ENCODE results near the gene EYS.
"Not testable (repeated sequence)": the region's sequence is repeated elsewhere in the genome, so short reads cannot be mapped to it uniquely, and the experiment has no call there.

The EYS gene

DNA sequence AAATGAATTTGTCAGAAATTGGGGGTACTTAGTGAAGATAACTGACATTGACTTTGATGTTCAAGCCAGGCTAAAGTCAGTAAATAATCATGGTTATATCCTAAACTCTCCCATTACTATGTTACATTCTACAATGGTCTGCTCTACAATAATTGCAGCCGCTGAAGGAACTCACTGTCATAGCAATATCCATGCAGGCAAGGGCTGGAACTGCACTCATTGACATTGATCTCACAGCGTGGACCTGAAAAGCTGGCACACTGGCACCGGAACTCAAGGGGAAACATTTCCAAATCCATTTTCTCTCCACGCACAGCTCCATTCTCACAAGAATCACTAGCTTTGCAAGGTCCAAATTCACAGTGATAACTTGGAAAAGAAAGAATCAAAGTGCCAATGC, 702.7 kb downstream of the EYS start:
- Histone ChIP-seq H3K27me3 (replicated peaks; ENCODE audit: insufficient read depth, low read length) (no peaks in the 10 kb centered on the region), H2AFZ (ENCODE audit: low read length) (no peak overlapping the region), H3K79me2 (ENCODE audit: low read length) (no peaks in the 10 kb centered on the region), H3K9me2 (replicated peaks; ENCODE audit: insufficient read depth, low read length) (no peaks in the 10 kb centered on the region), H4K20me1 (ENCODE audit: insufficient read depth, low read length) (no peaks in the 10 kb centered on the region), H3K36me3 (replicated peaks; ENCODE audit: insufficient read depth, low read length) (no peaks in the 10 kb centered on the region), H3K4me3 (ENCODE audit: low read length) (no peak overlapping the region), H3K9ac (ENCODE audit: low read length) (no peak overlapping the region), H3K27ac (ENCODE audit: low read length) (no peak overlapping the region), H3K4me2 (ENCODE audit: low read depth, low read length) (no peak overlapping the region), H3F3A (ENCODE audit: insufficient read depth, low read length) (no peaks in the 10 kb centered on the region), H3K9me3 (replicated peaks; ENCODE audit: insufficient read depth, low read length) (no peaks in the 10 kb centered on the region), H3K4me1 (ENCODE audit: low read length) (no peaks in the 10 kb centered on the region)
- TF ChIP-seq CTCF (IDR thresholded peaks at IDR 0.05; ENCODE audit: low read length) (no peak), EZH2 (optimal IDR thresholded peaks at IDR 0.05; ENCODE audit: low read depth, low read length) (no peak), EZH2phosphoT487 (IDR thresholded peaks at IDR 0.05; ENCODE audit: low read length) (no peak)
- no peak for DNase-seq

- H3K9ac ChIP-seq (ENCODE audit: low read length); H3K36me3 ChIP-seq (replicated peaks; ENCODE audit: insufficient read depth, low read length); H3K79me2 ChIP-seq (ENCODE audit: low read length); H3K27ac ChIP-seq (ENCODE audit: low read length); H3K9me3 ChIP-seq (replicated peaks; ENCODE audit: insufficient read depth, low read length); H3K27me3 ChIP-seq (replicated peaks; ENCODE audit: insufficient read depth, low read length); H3K4me3 ChIP-seq (ENCODE audit: low read length); H3K4me1 ChIP-seq (ENCODE audit: low read length); H3F3A ChIP-seq (ENCODE audit: insufficient read depth, low read length); H3K4me2 ChIP-seq (ENCODE audit: low read depth, low read length); H4K20me1 ChIP-seq (ENCODE audit: insufficient read depth, low read length); H3K9me2 ChIP-seq (replicated peaks; ENCODE audit: insufficient read depth, low read length); DNase-seq; H2AFZ ChIP-seq (ENCODE audit: low read length): not testable (repeated sequence)
These were observed 704.1 kb downstream of the EYS start for GRCh38 chr6:65002882-65003281.

DNA sequence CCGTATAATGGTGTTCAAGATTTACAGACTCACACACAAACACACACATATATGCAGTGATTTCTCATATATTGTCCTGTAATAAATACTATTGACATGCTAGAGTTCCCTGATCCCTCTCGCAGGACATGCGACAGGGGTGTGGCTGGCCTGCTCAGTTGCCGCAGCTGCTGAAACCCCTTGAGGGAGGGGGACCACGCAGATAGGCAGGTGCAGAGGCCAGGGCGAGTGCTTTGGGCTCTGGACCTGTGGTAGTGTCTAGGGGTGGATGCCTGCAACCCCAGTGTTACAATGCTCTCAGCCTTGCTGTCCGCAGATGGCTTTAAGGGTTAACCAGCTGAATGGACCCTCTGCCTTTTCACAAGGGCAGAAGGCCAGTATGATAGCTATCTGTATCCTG, 706.2 kb downstream of the EYS start:
- no peak overlapping the region for H3K4me3 ChIP-seq (ENCODE audit: low read length)
- H3K9me2 ChIP-seq (replicated peaks; ENCODE audit: insufficient read depth, low read length), result no peaks in the 10 kb centered on the region
- no peaks in the 10 kb centered on the region for H3K79me2 ChIP-seq (ENCODE audit: low read length)
- no peak overlapping the region for H3K9ac ChIP-seq (ENCODE audit: low read length)
- H3K9me3 ChIP-seq (replicated peaks; ENCODE audit: insufficient read depth, low read length), result no peaks in the 10 kb centered on the region
- DNase-seq, result no peak
- H3K27ac ChIP-seq (ENCODE audit: low read length), result no peak overlapping the region
- H3F3A ChIP-seq (ENCODE audit: insufficient read depth, low read length), result no peaks in the 10 kb centered on the region
- H2AFZ ChIP-seq (ENCODE audit: low read length), result no peak overlapping the region
- no peaks in the 10 kb centered on the region for H4K20me1 ChIP-seq (ENCODE audit: insufficient read depth, low read length)
- no peaks in the 10 kb centered on the region for H3K27me3 ChIP-seq (replicated peaks; ENCODE audit: insufficient read depth, low read length)
- no peaks in the 10 kb centered on the region for H3K36me3 ChIP-seq (replicated peaks; ENCODE audit: insufficient read depth, low read length)
- no peaks in the 10 kb centered on the region for H3K4me1 ChIP-seq (ENCODE audit: low read length)
- H3K4me2 ChIP-seq (ENCODE audit: low read depth, low read length), result no peak overlapping the region
- TF ChIP-seq CTCF (IDR thresholded peaks at IDR 0.05; ENCODE audit: low read length), result no peak
- no peak for TF ChIP-seq EZH2 (optimal IDR thresholded peaks at IDR 0.05; ENCODE audit: low read depth, low read length)
- no peak for TF ChIP-seq EZH2phosphoT487 (IDR thresholded peaks at IDR 0.05; ENCODE audit: low read length)

- H3K4me2 ChIP-seq (ENCODE audit: low read depth, low read length), result no peak overlapping the region
These were observed 708.8 kb downstream of the EYS start for GRCh38 chr6:64998204-64998603.

More at GRCh38 chr6:64998204-64998603, 708.8 kb downstream of the EYS start:
- TF ChIP-seq EZH2 (optimal IDR thresholded peaks at IDR 0.05; ENCODE audit: low read depth, low read length) (no peak), EZH2phosphoT487 (IDR thresholded peaks at IDR 0.05; ENCODE audit: low read length) (no peak), CTCF (IDR thresholded peaks at IDR 0.05; ENCODE audit: low read length) (no peak)
- H3K36me3 ChIP-seq (replicated peaks; ENCODE audit: insufficient read depth, low read length), result no peaks in the 10 kb centered on the region
- no peaks in the 10 kb centered on the region for H3K27me3 ChIP-seq (replicated peaks; ENCODE audit: insufficient read depth, low read length)
- H3K9me3 ChIP-seq (replicated peaks; ENCODE audit: insufficient read depth, low read length), result no peaks in the 10 kb centered on the region
- H3K79me2 ChIP-seq (ENCODE audit: low read length), result no peaks in the 10 kb centered on the region
- no peak overlapping the region for H3K4me3 ChIP-seq (ENCODE audit: low read length)
- no peak overlapping the region for H3K27ac ChIP-seq (ENCODE audit: low read length)
- H3K9me2 ChIP-seq (replicated peaks; ENCODE audit: insufficient read depth, low read length), result no peaks in the 10 kb centered on the region
- H3K9ac ChIP-seq (ENCODE audit: low read length), result no peak overlapping the region
- no peaks in the 10 kb centered on the region for H3F3A ChIP-seq (ENCODE audit: insufficient read depth, low read length)
- no peak for DNase-seq
- no peaks in the 10 kb centered on the region for H4K20me1 ChIP-seq (ENCODE audit: insufficient read depth, low read length)
- no peaks in the 10 kb centered on the region for H3K4me1 ChIP-seq (ENCODE audit: low read length)
- no peak overlapping the region for H2AFZ ChIP-seq (ENCODE audit: low read length)

Data from MM.1S (cell line).